NAMALWA (cell line): Measurements from ENCODE around the gene ZNF516.

Source experiments
- DNase-seq: peaks from one replicate; pipeline ENCODE4 v3.0.0-alpha.2; 2015; ENCODE audit warnings: low spot score

ZNF516 gene

GRCh38 chr18:76380791-76381405 lies 114.1 kb downstream of the ZNF516 start:
- no peak for DNase-seq

GRCh38 chr18:76380127-76380729 lies 114.8 kb downstream of the ZNF516 start:
- DNase-seq, result no peak

GRCh38 chr18:76379226-76380126 lies 115.6 kb downstream of the ZNF516 start:
- DNase-seq, result no peak

- no peak for DNase-seq
These were observed 116.4 kb downstream of the ZNF516 start for GRCh38 chr18:76378526-76379215.

GRCh38 chr18:76377359-76377756 lies 117.7 kb downstream of the ZNF516 start:
- DNase-seq, result no peak

- no peak for DNase-seq
These were observed 118.2 kb downstream of the ZNF516 start for GRCh38 chr18:76376668-76377358.

- no peak for DNase-seq
These were observed 118.8 kb downstream of the ZNF516 start for GRCh38 chr18:76376225-76376624.

- no peak for DNase-seq
These were observed 120.4 kb downstream of the ZNF516 start for GRCh38 chr18:76374330-76375281.

GRCh38 chr18:76373297-76373696 lies 121.7 kb downstream of the ZNF516 start:
- no peak for DNase-seq

- no peak for DNase-seq
These were observed 123.5 kb downstream of the ZNF516 start for GRCh38 chr18:76371301-76372203.

GRCh38 chr18:76370686-76371085 lies 124.4 kb downstream of the ZNF516 start:
- no peak for DNase-seq

GRCh38 chr18:76370201-76370600 lies 124.8 kb downstream of the ZNF516 start:
- no peak for DNase-seq

- no peak for DNase-seq
These were observed 125.3 kb downstream of the ZNF516 start for GRCh38 chr18:76369791-76370190.

- no peak for DNase-seq
These were observed 126.1 kb downstream of the ZNF516 start for GRCh38 chr18:76368976-76369375.

- no peak for DNase-seq
These were observed 126.8 kb downstream of the ZNF516 start for GRCh38 chr18:76368271-76368670.

GRCh38 chr18:76367168-76368125 lies 127.6 kb downstream of the ZNF516 start:
- DNase-seq, result no peak

GRCh38 chr18:76365561-76365960 lies 129.5 kb downstream of the ZNF516 start:
- DNase-seq, result no peak
